ENCODE results near the gene FAM76A.
"Not testable (repeated sequence)": the region's sequence is repeated elsewhere in the genome, so short reads cannot be mapped to it uniquely, and the experiment has no call there.

FAM76A gene

DNA sequence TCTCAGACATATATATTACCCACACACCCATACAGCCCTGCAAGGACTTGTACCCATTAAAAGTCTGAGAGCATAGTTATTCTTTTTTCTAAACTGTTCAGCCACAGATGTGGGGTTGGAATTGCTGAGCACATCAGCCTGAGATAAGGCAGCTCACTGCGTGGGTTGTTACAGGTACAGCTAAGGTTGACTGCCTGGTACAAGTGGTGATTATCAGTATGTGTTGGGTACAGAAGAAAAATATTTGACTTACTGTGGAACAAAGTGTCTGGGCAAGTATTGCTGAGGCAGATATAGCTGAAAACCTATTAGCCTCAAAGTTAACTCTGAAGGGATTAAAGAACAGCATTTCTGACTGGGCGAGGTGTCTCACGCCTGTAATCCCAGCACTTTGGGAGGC lies 52.3 kb downstream of the FAM76A start:
- DNase-seq: peak in 1 of 51 donors; percentile 16

DNA sequence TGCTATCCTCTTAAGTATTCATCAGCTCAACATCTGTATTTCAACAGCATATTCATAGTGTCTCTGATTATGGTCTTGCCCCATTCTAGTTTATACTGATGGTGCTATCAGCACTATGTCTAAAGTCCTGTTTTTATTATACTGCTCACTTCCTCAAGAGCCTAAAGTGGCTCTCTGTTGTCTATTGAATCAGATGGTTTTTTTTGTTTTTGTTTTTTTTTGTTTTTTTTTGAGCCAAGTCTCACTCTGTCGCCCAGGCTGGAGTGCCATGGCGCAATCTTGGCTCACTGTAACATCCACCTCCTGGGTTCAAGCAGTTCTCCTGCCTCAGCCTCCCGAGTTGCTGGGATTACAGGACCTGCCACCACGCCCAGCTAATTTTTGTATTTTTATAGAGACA lies 53.4 kb downstream of the FAM76A start:
- DNase-seq: no peak

DNA sequence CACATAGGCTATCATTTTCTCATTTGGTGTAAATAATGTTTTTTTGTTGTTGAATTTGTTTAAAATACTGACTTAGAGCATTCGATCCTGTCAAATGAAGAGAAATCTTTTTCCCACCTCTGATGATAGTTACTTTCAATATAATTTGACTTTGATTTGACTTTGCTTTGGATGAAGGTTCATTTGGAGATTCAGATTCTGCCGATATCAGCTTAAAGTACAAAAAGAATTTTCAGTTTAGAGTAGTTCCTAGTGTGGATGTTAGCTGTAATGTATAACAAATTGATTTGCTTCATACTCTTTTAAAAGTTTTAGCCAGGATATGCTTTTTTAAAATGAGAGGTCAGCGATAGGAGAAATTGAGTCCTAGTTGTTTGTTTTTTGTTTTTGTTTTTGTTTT lies 57.2 kb downstream of the FAM76A start:
- DNase-seq: no peak

DNA sequence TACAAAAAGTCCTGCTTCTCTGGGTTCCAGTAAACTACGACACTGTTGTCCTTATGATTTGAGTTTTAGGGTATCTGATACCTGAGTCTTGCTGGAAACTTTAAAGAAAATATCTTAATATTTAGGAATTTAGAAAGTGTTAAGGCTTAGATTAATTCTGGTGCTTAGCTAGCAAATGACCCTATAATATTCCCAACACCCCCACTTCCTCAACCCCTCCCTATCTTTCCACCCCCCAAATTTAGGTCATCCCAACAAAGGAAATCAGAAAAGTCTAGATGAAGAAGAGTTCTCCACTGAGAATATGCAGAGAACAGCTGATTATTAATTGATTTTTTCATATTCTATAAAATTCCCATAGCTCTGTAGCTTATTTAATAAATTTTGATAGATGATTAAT lies 58.9 kb downstream of the FAM76A start:
- DNase-seq: no peak

DNA sequence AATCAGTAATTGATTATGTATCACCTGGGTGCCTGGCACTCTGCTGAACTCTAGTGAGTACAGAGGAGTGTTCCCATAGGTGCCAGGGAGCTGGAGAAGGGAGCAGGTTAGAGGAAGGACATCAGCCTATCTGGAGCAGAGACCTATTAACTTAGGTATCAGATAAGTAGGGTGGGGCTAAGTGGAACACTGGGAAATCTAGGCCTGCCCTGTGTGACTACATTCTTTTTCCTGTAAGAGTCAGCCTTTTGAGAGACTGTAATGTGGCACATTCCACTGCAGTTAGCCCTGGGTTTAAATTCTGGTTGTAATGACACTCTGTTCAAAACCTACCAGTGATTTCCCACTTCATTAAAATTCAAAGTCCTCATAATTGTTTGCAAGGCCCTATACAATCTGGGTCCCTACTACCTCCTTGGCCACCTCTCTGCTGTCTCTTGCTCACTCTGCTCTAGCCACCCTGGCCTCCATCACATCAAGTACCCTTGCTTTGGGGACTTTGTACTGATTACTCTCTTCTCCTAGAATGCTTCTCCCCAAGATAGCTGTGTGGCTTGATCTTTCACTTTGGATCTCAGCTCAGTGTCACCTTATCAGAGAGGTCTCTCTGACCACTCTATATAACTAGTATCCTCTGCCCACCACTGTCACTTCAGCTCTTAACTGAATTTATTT lies 60.2 kb downstream of the FAM76A start:
- DNase-seq: no peak

DNA sequence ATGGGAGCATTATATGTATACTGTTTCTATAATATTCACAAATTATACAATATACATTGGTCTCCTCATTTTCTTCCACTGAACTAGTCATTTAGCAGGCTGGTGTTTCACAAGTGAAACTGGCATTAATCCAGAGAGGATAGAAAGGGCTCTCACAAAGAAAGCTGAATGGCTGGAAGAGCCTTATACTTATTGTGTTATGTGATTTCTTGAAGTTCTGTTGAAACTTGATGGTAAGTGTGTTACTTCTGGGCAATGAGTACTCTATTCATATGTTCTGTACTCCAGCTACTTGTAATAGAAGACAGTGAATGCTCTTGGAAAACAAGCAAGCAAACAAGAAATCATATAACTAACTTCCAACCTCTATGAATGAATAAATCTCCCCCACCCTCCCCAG lies 62.1 kb downstream of the FAM76A start:
- DNase-seq: no peak

DNA sequence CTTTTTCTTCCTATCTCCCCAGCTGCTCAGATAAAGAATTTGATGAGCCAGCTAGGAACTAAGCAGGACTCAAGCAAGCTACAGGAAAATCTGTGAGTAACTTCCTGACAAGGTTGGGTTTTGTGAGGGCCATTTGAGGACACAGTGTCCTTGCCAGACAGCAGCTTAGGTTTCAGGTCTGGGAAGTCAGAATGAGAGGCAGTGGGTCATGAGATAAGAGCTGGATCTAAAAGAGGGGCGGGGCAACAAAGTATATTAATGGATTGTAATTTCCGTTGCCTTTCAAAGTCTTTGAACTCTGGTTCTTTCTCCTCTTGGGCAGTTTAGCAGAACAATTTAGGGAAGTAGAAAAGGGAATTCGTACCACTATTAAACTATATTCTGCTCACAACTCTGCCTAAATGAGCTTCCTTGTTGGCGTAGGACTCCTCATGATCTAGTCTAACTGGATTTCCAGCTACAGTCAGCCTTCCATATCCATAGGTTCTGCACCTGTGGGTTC lies 63.8 kb downstream of the FAM76A start:
- no peak for DNase-seq

DNA sequence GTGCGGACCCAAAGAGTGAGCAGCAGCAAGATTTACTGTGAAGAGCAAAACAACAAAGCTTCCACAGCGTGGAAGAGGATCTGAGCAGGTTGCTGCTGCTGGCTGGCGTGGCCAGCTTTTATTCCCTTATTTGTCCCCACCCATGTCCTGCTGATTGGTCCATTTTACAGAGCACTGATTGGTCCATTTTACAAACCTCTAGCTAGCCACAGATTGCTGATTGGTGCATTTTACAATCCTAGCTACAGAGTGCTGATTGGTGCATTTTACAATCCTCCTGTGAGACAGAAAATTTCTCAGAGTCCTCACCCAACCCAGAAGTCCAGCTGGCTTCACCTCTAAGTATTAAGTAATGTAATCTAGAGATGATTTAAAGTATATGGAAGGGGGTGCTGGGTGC lies 64.5 kb downstream of the FAM76A start:
- DNase-seq: not testable (repeated sequence)

DNA sequence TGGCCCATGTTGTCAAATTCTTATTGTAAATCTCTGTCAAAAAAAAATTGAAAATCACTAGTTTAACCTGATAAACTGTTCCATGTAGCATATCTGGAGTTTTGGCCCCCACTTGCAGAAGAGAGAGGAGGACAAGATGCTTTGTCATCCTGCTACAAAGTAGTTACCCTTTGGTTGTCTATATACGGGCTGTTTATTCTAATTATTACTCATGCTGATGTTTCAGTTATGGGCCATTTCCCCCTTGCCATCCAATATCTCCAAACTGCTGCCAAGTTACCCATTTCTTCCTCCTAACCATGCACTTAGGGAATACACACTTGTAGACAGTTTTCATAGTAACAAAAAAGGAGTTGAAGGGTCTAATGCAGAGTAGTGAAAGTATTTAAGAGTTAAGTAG lies 69.8 kb downstream of the FAM76A start:
- no peak for DNase-seq

DNA sequence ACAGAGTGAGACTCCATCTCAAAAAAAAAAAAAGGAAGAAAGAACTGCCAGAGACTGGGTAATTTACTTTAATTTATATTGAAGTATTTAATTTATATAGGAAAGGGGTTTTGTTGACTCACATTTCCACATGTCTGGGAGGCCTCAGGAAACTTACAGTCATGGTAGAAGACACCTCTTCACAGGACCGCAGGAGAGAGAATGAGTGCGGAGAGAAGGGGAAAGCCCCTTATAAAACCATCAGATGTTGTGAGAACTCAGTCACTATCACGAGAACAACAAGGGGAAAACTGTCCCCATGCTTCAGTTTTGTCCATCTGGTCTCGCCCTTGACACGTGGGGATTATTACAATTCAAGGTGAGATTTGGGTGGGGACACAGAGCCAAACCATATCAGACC lies 79.0 kb downstream of the FAM76A start:
- no peak for DNase-seq

DNA sequence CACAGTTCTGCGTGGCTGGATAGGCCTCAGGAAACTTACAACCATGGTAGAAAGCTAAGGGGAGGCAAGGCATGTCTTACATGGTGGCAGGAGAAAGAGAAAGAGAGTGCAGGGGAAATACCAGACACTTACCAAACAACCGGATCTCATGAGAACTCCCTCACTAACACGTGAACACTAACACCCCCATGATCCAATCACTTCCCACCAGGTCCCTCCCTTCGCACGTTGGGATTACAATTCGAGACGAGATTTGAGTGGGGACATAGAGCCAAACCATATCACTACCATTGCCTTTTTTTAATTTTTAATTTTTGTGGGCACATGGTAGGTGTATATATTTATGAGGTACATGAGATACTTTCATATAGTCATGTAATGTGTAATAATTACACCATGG lies 81.0 kb downstream of the FAM76A start:
- no peak for DNase-seq

DNA sequence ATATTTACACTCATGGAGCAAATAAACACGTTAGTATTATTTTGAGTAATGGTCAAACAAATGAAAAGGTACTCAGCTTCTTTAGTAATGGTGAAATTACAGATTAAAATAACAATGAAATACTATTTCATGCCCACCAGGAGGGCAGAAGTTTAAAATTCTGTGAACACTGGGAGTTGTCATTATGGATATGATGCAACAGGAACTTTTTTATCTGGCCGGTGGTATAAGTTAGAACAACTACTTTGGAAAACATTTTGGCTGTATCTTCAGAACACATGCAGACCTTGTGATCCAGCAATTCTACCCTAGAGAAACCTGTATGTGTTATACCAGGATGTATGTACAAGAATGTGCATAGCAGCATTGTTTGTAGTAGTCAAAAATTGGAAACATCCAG lies 81.6 kb downstream of the FAM76A start:
- no peak for DNase-seq

DNA sequence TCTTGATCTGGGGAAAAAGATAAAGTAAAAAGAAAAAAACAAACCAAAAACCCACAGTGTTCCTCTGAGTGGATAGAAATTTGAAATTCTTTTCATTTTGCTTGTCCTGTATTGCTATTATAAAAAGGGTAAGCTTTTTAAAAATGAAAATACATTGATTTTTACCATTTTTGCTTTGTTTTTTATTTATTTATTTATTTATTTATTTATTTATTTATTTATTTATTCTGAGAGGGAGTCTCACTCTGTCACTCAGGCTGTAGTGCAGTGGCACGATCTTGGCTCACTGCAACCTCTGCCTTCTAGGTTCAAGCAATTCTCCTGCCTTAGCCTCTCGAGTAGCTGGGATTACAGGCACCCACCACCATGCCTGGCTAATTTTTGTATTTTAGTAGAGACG lies 82.4 kb downstream of the FAM76A start:
- not testable (repeated sequence) for DNase-seq

DNA sequence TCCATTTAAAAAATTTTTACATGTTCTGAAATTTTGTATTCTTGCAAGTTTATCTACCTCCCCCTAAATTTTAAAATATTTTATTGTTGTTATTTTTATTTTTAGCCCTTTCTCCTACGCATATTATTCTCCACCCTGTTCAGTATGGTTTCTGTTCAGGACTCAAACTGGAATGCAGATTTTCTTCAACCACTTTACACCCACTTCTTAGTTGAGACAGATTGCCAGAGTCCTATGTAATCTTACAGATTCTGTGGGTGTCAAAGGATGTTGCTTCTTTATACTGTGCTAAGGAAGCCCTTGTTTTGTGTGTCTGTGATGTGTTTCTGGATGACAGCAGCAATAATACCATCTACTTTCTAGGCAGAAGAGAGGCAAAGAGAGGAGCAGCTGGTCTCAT lies 84.1 kb downstream of the FAM76A start:
- DNase-seq: no peak

DNA sequence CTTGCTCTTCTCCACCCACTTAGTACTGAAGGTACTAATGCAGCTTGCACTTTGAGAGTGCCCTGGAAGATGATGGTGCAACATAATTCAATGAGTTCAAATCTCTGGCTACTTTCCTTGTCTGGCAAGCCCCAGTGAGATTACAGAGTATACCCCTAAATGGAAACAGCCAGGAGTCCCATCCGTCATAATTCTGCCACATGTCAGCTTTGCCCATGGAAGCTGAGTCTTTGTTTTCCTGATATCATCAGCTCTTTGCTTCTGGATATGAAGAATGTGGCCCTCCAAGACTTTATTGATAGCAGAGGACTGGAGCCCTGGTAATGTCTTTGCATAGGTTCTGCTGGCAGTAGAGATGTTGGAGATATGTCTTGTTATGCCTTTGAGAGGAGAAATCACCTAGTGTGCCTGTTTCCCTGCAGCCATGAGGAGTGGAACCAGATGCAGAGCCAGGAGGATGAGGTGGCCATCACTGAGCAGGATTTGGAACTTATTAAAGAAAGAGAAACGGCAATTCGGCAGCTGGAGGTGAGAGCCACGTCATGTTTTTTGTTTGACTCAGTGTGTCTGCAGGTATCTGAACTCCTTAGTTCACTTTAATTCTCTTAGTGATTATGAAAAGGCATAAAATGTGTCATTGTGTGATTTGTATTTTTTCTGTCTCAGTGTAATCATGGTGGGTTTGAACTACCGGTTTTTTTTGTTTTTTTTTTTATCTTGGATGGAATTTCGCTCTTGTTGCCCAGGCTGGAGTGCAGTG lies 86.2 kb downstream of the FAM76A start:
- DNase-seq: no peak
